ENCODE measurements around the gene VPS41.

DNA sequence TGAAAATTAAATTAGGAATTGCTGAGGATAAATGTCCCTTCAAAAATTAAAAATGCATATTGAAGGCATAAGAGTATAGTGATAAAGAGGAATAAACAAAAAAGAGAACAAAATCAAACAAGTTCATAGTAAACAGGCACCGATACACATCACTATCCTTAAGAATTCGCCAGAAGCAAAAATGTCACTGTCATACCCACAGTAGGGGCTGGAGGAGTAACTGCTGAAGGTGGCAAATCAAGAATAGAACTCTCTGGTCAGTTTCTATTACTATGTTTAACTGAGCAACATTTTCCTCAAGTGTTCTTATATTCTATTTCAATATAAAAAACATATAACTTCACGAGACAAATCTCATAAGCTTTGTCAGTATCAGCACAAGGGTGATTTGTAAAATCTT is 84.0 kb downstream of the VPS41 start:
- TF ChIP-seq, protein P1, sequence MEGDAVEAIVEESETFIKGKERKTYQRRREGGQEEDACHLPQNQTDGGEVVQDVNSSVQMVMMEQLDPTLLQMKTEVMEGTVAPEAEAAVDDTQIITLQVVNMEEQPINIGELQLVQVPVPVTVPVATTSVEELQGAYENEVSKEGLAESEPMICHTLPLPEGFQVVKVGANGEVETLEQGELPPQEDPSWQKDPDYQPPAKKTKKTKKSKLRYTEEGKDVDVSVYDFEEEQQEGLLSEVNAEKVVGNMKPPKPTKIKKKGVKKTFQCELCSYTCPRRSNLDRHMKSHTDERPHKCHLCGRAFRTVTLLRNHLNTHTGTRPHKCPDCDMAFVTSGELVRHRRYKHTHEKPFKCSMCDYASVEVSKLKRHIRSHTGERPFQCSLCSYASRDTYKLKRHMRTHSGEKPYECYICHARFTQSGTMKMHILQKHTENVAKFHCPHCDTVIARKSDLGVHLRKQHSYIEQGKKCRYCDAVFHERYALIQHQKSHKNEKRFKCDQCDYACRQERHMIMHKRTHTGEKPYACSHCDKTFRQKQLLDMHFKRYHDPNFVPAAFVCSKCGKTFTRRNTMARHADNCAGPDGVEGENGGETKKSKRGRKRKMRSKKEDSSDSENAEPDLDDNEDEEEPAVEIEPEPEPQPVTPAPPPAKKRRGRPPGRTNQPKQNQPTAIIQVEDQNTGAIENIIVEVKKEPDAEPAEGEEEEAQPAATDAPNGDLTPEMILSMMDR (tag by site-specific recombination; IDR thresholded peaks at IDR 0.05): no peak
- TF ChIP-seq HOXD13 (CRISPR knock-in tag; IDR thresholded peaks at IDR 0.05; ENCODE audit: borderline replicate concordance) (no peak), ZNF600 (tag by site-specific recombination; IDR thresholded peaks at IDR 0.05) (no peak), ZNF10 (tag by site-specific recombination; IDR thresholded peaks at IDR 0.05) (no peak), ZBTB21 (tag by site-specific recombination; IDR thresholded peaks at IDR 0.05) (no peak), ZNF18 (tag by site-specific recombination; IDR thresholded peaks at IDR 0.05) (no peak), ZNF140 (tag by site-specific recombination; IDR thresholded peaks at IDR 0.05) (no peak), ZBTB17 (tag by site-specific recombination; IDR thresholded peaks at IDR 0.05) (no peak), PRDM2 (tag by site-specific recombination; IDR thresholded peaks at IDR 0.05; ENCODE audit: borderline replicate concordance) (no peak), ZNF184 (tag by site-specific recombination; IDR thresholded peaks at IDR 0.05) (no peak), YY1 (tag by site-specific recombination; IDR thresholded peaks at IDR 0.05) (no peak), ZNF211 (tag by site-specific recombination; IDR thresholded peaks at IDR 0.05; ENCODE audit: low read depth) (no peak)
- TF ChIP-seq, protein P2, sequence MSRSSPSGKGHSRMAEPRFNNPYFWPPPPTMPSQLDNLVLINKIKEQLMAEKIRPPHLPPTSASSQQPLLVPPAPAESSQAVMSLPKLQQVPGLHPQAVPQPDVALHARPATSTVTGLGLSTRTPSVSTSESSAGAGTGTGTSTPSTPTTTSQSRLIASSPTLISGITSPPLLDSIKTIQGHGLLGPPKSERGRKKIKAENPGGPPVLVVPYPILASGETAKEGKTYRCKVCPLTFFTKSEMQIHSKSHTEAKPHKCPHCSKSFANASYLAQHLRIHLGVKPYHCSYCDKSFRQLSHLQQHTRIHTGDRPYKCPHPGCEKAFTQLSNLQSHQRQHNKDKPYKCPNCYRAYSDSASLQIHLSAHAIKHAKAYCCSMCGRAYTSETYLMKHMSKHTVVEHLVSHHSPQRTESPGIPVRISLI (tag by site-specific recombination; IDR thresholded peaks at IDR 0.05): no peak

All from HEK293 (cell line).